Measurements from ENCODE around the gene RBFOX2.

Gene RBFOX2

GRCh38 chr22:35966314-35967045, 62.1 kb downstream of the RBFOX2 start:
- no peak overlapping the region for H2AFZ ChIP-seq (ENCODE audit: low read depth, low read length)
- no peak overlapping the region for H3K4me2 ChIP-seq (ENCODE audit: low read length)
- no peaks in the 10 kb centered on the region for H3K79me2 ChIP-seq (ENCODE audit: low read length)
- no peak overlapping the region for H3K4me3 ChIP-seq (ENCODE audit: low read length)
- no peaks in the 10 kb centered on the region for H3K4me1 ChIP-seq (ENCODE audit: low read length)
- no peaks in the 10 kb centered on the region for H4K20me1 ChIP-seq (ENCODE audit: insufficient read depth, low read length)
- peaks cover 61% of the 10 kb centered on the region for H3K27me3 ChIP-seq (ENCODE audit: low read depth, low read length)
- H3K9me3 ChIP-seq (ENCODE audit: insufficient read depth, low read length) = no peaks in the 10 kb centered on the region
- no peaks in the 10 kb centered on the region for H3K36me3 ChIP-seq (replicated peaks; ENCODE audit: low read depth, low read length)
- TF ChIP-seq CTCF (IDR thresholded peaks at IDR 0.05; ENCODE audit: low read depth, low read length) = no peak
- no peak for TF ChIP-seq EZH2phosphoT487 (IDR thresholded peaks at IDR 0.05; ENCODE audit: low read depth)
- H3K9ac ChIP-seq (ENCODE audit: low read length) = no peak overlapping the region
- H3K27ac ChIP-seq (ENCODE audit: low read length) = no peak overlapping the region

GRCh38 chr22:35963237-35963810, 65.3 kb downstream of the RBFOX2 start:
- H3K27ac ChIP-seq (ENCODE audit: low read length) = no peak overlapping the region
- H3K4me3 ChIP-seq (ENCODE audit: low read length) = no peak overlapping the region
- H2AFZ ChIP-seq (ENCODE audit: low read depth, low read length) = no peak overlapping the region
- H4K20me1 ChIP-seq (ENCODE audit: insufficient read depth, low read length) = no peaks in the 10 kb centered on the region
- no peak overlapping the region for H3K4me2 ChIP-seq (ENCODE audit: low read length)
- no peaks in the 10 kb centered on the region for H3K36me3 ChIP-seq (replicated peaks; ENCODE audit: low read depth, low read length)
- no peak overlapping the region for H3K9ac ChIP-seq (ENCODE audit: low read length)
- no peaks in the 10 kb centered on the region for H3K79me2 ChIP-seq (ENCODE audit: low read length)
- H3K9me3 ChIP-seq (ENCODE audit: insufficient read depth, low read length) = no peaks in the 10 kb centered on the region
- H3K27me3 ChIP-seq (ENCODE audit: low read depth, low read length) = peaks cover 69% of the 10 kb centered on the region
- no peak for TF ChIP-seq EZH2phosphoT487 (IDR thresholded peaks at IDR 0.05; ENCODE audit: low read depth)
- TF ChIP-seq CTCF (IDR thresholded peaks at IDR 0.05; ENCODE audit: low read depth, low read length) = no peak
- no peaks in the 10 kb centered on the region for H3K4me1 ChIP-seq (ENCODE audit: low read length)

DNA sequence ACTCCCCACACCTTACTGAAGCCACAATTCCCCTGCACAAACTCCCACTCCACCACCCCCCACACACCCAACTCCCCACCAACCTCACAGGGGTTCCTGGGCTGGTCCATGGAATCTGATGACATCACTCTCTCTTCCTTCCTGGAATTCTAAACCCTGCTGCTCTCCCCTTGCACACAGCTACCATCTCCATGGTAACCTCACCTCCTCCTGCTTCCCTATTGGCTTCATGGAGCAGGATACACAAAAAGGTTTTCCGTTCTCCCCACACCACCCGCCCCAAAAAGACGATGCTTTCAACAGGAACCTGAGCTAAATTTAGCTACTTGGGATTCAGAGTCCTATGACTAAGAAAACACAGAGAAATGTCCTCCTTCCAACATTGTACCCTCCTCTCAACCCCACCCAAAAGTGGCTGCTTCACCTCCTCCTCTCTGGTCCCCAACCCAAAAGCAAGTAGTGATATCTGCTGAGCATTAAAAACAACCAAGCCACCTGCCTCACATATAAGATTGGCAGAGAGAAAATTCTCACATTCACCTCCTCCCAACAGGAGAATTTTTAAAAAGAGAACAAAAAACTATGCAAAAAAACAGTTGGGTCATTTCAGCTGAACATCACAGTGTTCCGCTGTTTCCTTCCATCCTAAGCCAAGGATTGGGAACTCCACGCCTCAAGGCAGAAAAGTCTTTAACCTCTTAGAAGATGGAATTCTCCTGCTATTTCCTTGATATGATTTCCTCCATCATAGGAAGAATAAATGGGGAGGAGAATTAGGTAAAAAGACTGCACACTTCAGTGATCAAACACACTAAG, 66.9 kb downstream of the RBFOX2 start:
- no peak overlapping the region for H3K4me3 ChIP-seq (ENCODE audit: low read length)
- no peaks in the 10 kb centered on the region for H3K4me1 ChIP-seq (ENCODE audit: low read length)
- no peak overlapping the region for H3K27ac ChIP-seq (ENCODE audit: low read length)
- H3K36me3 ChIP-seq (replicated peaks; ENCODE audit: low read depth, low read length) = no peaks in the 10 kb centered on the region
- TF ChIP-seq EZH2phosphoT487 (IDR thresholded peaks at IDR 0.05; ENCODE audit: low read depth) = no peak
- no peak for TF ChIP-seq CTCF (IDR thresholded peaks at IDR 0.05; ENCODE audit: low read depth, low read length)
- H3K9ac ChIP-seq (ENCODE audit: low read length) = no peak overlapping the region
- H3K9me3 ChIP-seq (ENCODE audit: insufficient read depth, low read length) = no peaks in the 10 kb centered on the region
- no peak overlapping the region for H2AFZ ChIP-seq (ENCODE audit: low read depth, low read length)
- H3K79me2 ChIP-seq (ENCODE audit: low read length) = no peaks in the 10 kb centered on the region
- H3K27me3 ChIP-seq (ENCODE audit: low read depth, low read length) = peaks cover 59% of the 10 kb centered on the region
- no peaks in the 10 kb centered on the region for H4K20me1 ChIP-seq (ENCODE audit: insufficient read depth, low read length)
- H3K4me2 ChIP-seq (ENCODE audit: low read length) = no peak overlapping the region

DNA sequence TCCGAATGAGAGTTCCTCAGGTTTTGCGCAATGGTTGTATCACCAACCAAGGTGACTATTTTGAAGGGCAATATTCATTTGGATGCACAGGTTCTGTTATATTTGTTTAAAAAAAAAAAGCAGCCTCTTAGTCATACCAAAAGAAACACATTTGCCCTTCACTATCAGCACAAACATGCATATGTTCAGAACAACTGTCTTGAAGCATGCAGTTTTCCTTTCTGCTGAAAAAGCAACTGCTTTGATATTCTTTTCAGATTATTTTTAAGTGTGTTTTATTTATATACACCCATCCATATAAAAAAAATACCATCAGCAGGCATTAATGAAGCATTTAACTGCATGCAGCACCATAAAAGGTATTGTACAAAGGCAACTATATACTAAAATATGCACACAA, 67.8 kb downstream of the RBFOX2 start:
- no peaks in the 10 kb centered on the region for H3K4me1 ChIP-seq (ENCODE audit: low read length)
- TF ChIP-seq CTCF (IDR thresholded peaks at IDR 0.05; ENCODE audit: low read depth, low read length) (no peak), EZH2phosphoT487 (IDR thresholded peaks at IDR 0.05; ENCODE audit: low read depth) (no peak)

More for the DNA sequence above, 67.8 kb downstream of the RBFOX2 start:
- peaks cover 52% of the 10 kb centered on the region for H3K27me3 ChIP-seq (ENCODE audit: low read depth, low read length)
- no peak overlapping the region for H2AFZ ChIP-seq (ENCODE audit: low read depth, low read length)
- no peak overlapping the region for H3K4me2 ChIP-seq (ENCODE audit: low read length)
- H3K9me3 ChIP-seq (ENCODE audit: insufficient read depth, low read length) = no peaks in the 10 kb centered on the region
- H3K9ac ChIP-seq (ENCODE audit: low read length) = no peak overlapping the region
- no peak overlapping the region for H3K27ac ChIP-seq (ENCODE audit: low read length)
- H4K20me1 ChIP-seq (ENCODE audit: insufficient read depth, low read length) = no peaks in the 10 kb centered on the region
- no peak overlapping the region for H3K4me3 ChIP-seq (ENCODE audit: low read length)
- no peaks in the 10 kb centered on the region for H3K36me3 ChIP-seq (replicated peaks; ENCODE audit: low read depth, low read length)
- no peaks in the 10 kb centered on the region for H3K79me2 ChIP-seq (ENCODE audit: low read length)

Data from OCI-LY3 (cell line).